T-cell (primary cell): ENCODE measurements around the gene WFIKKN2. TPM values are rescaled to one million over a fixed set of nuclear protein-coding genes. Genes with fewer than 3 reads are reported as not detected.

Experiments used
- ATAC-seq, 4 experiments: fragments of 200-7000 bp in 3 of 4; fragments of 150-1000 bp in 1 of 4; cut with Tn5 transposase; replicated peaks in 1 of 4; 1 replicate in 3 of 4; 2 replicates in 1 of 4; pipeline ENCODE4 v1.10.0; 2021; ENCODE audit warnings: moderate library complexity in 3 of 4, mild to moderate bottlenecking in 2 of 4, moderate number of reproducible peaks in 1 of 4
- CTCF ChIA-PET, 2 donors: fragments of 300-600 bp; sonication (Branson Sonifier 250); formaldehyde crosslinking; loops; one replicate each; lab custom pipeline; 2022; ENCODE audit warnings: antibody characterized with exemption in 2 of 2; lab: Charles Lee
- POLR2A ChIA-PET, 2 donors: fragments of 300-600 bp; sonication (Branson Sonifier 250); formaldehyde crosslinking; loops; one replicate each; lab custom pipeline; 2022; ENCODE audit warnings: antibody characterized with exemption in 2 of 2; lab: Charles Lee
- DNase-seq, 35 experiments: peaks; one replicate each; pipeline versions ENCODE4 v3.0.0 to v3.0.0-alpha.2; 2013 to 2023
- H3K27ac ChIP-seq: one replicate; pipeline ENCODE4 v1.5.1; 2013; ENCODE audit warnings: low read length
- H3K27me3 ChIP-seq, 2 experiments: replicated peaks in 1 of 2; 1 replicate in 1 of 2; 2 replicates in 1 of 2; pipeline versions ENCODE4 v1.6.1 to v1.7.0; 2013; ENCODE audit warnings: low read length in 1 of 2, mixed read lengths in 1 of 2; ENCODE audit not compliant: control insufficient read depth in 2 of 2, insufficient read depth in 2 of 2; ENCODE audit errors: extremely low read depth in 1 of 2
- H3K36me3 ChIP-seq, 2 donors: 1 replicate in 1 of 2; 2 replicates in 1 of 2; pipeline versions ENCODE4 v1.6.1 to v1.7.0; 2013; ENCODE audit warnings: low read length in 1 of 2; ENCODE audit not compliant: control insufficient read depth in 2 of 2, insufficient read depth in 1 of 2; ENCODE audit errors: extremely low read depth in 1 of 2
- H3K4me1 ChIP-seq, 2 experiments: 1 replicate in 1 of 2; 2 replicates in 1 of 2; pipeline versions ENCODE4 v1.6.1 to v1.7.0; 2013; ENCODE audit warnings: low read length in 2 of 2, mixed read lengths in 1 of 2; ENCODE audit not compliant: insufficient read depth in 2 of 2, control insufficient read depth in 1 of 2; ENCODE audit errors: extremely low read depth in 1 of 2
- H3K4me3 ChIP-seq, 2 donors: 1 replicate in 1 of 2; 2 replicates in 1 of 2; pipeline versions ENCODE4 v1.5.1 to v1.7.0; 2013; ENCODE audit warnings: mild to moderate bottlenecking in 2 of 2, low read length in 1 of 2, moderate library complexity in 1 of 2; ENCODE audit not compliant: control insufficient read depth in 1 of 2; ENCODE audit errors: extremely low read depth in 1 of 2
- H3K9me3 ChIP-seq: 2 replicates; pipeline ENCODE4 v1.7.0; 2013
- H3K27ac Mint-ChIP-seq, 2 donors: one replicate each; pipeline ENCODE4 v1.8.0; 2020 to 2021; ENCODE audit warnings: mild to moderate bottlenecking in 2 of 2, mixed read lengths in 2 of 2
- H3K27me3 Mint-ChIP-seq, 2 donors: one replicate each; pipeline ENCODE4 v1.8.0; 2021 to 2022; ENCODE audit warnings: mixed read lengths in 2 of 2
- H3K36me3 Mint-ChIP-seq: one replicate; pipeline ENCODE4 v1.8.0; 2021; ENCODE audit warnings: mixed read lengths
- H3K4me1 Mint-ChIP-seq, 3 donors: one replicate each; pipeline ENCODE4 v1.8.0; 2020 to 2022; ENCODE audit warnings: mixed read lengths in 3 of 3, mild to moderate bottlenecking in 1 of 3
- H3K4me3 Mint-ChIP-seq, 3 donors: one replicate each; pipeline ENCODE4 v1.8.0; 2020 to 2022; ENCODE audit warnings: mild to moderate bottlenecking in 3 of 3, mixed read lengths in 3 of 3, moderate library complexity in 3 of 3
- H3K9me3 Mint-ChIP-seq, 3 donors: one replicate each; pipeline ENCODE4 v1.8.0; 2020 to 2022; ENCODE audit warnings: mixed read lengths in 3 of 3
- WGBS: methylation state at CpG from one replicate; pipeline ENCODE4 v1.1.5; 2013; ENCODE audit warnings: missing lambda C conversion rate; ENCODE audit not compliant: insufficient coverage; 5-methylcytosine and 5-hydroxymethylcytosine counted together
- total RNA-seq, 35 experiments: library from RNA in 6 of 35; stranded (reverse) in 6 of 35; fragments of 120-200 nt in 1 of 35; gene quantifications; one replicate each; pipeline versions ENCODE4 v1.2.1 to v1.2.4 and lab custom pipeline; 2013 to 2026

Gene WFIKKN2
- total RNA-seq, 5 donors from 2014 or later (not counting 1 experiment from before 2014, with no cell fraction given), result not detected

GRCh38 chr17:50834429-50835300, 721 bp upstream of the WFIKKN2 start:
- Histone ChIP-seq H3K27ac (no peak overlapping the region), H3K36me3 (no peaks in the 10 kb centered on the region), H3K27me3 (peaks cover 0 to 58% of the 10 kb centered on the region in 2 experiments), H3K4me1 (no peaks in the 10 kb centered on the region), H3K4me3 (no peak overlapping the region), H3K9me3 (no peaks in the 10 kb centered on the region)
- Mint-ChIP-seq H3K4me3 (no peak overlapping the region), H3K36me3 (no peaks in the 10 kb centered on the region), H3K27ac (peak overlapping the region in 1 of 2 donors; percentile 27), H3K4me1 (peaks cover 0 to 5% (median 0%) of the 10 kb centered on the region in 3 donors), H3K27me3 (peaks cover 16 to 23% of the 10 kb centered on the region in 2 donors), H3K9me3 (no peaks in the 10 kb centered on the region)
- ATAC-seq (no peak), DNase-seq (no peak)
- CTCF ChIA-PET, result interaction anchor here in 1 of 2 donors (0.5 to 0.6 kb wide), 4 partner anchors 58 to 429 kb away, joined by 3 to 17 read pairs (median 4); no protein-coding TSS in a partner anchor
- WGBS, result 84% methylated on average over 29 of the region's 38 CpGs
- POLR2A ChIA-PET, result no interaction called here

- H3K27ac Mint-ChIP-seq, result no peak overlapping the region
- CTCF ChIA-PET, result no interaction called here
Observed at GRCh38 chr17:50836826-50837225, 1.4 kb downstream of the WFIKKN2 start.

GRCh38 chr17:50837286-50837979, 2.0 kb downstream of the WFIKKN2 start:
- H3K4me1 ChIP-seq, result no peaks in the 10 kb centered on the region
- peaks cover 0 to 41% of the 10 kb centered on the region in 2 experiments for H3K27me3 ChIP-seq
- peaks cover 13 to 18% of the 10 kb centered on the region in 2 donors for H3K27me3 Mint-ChIP-seq
- H3K9me3 ChIP-seq, result no peaks in the 10 kb centered on the region
- H3K36me3 ChIP-seq, result no peaks in the 10 kb centered on the region
- no peaks in the 10 kb centered on the region for H3K36me3 Mint-ChIP-seq
- peak in 1 of 35 experiments; percentile 7 for DNase-seq
- peaks cover 0 to 5% (median 3%) of the 10 kb centered on the region in 3 donors for H3K4me1 Mint-ChIP-seq
- ChIA-PET POLR2A (no interaction called here), CTCF (no interaction called here)
- no peak overlapping the region for H3K4me3 Mint-ChIP-seq
- H3K9me3 Mint-ChIP-seq, result no peaks in the 10 kb centered on the region
- no peak overlapping the region for H3K27ac ChIP-seq
- ATAC-seq, result no peak
- no peak overlapping the region for H3K4me3 ChIP-seq
- H3K27ac Mint-ChIP-seq, result no peak overlapping the region
- WGBS, result 81% methylated on average over 7 of the region's 7 CpGs

More at GRCh38 chr17:50836826-50837225, 1.4 kb downstream of the WFIKKN2 start:
- POLR2A ChIA-PET, result no interaction called here
- DNase-seq, result no peak
- 88% methylated on average over 11 of the region's 11 CpGs for WGBS
- Mint-ChIP-seq H3K36me3 (no peaks in the 10 kb centered on the region), H3K4me3 (no peak overlapping the region), H3K9me3 (no peaks in the 10 kb centered on the region), H3K27me3 (peaks cover 13 to 18% of the 10 kb centered on the region in 2 donors), H3K4me1 (peaks cover 0 to 5% (median 2%) of the 10 kb centered on the region in 3 donors)
- no peaks in the 10 kb centered on the region for H3K4me1 ChIP-seq
- H3K4me3 ChIP-seq, result no peak overlapping the region
- no peak overlapping the region for H3K27ac ChIP-seq
- no peaks in the 10 kb centered on the region for H3K9me3 ChIP-seq
- no peak for ATAC-seq
- peaks cover 0 to 45% of the 10 kb centered on the region in 2 experiments for H3K27me3 ChIP-seq
- H3K36me3 ChIP-seq, result no peaks in the 10 kb centered on the region

GRCh38 chr17:50837980-50838954, 2.9 kb downstream of the WFIKKN2 start:
- ATAC-seq, result no peak
- Mint-ChIP-seq H3K9me3 (no peaks in the 10 kb centered on the region), H3K27me3 (peaks cover 10 to 18% of the 10 kb centered on the region in 2 donors), H3K4me3 (no peak overlapping the region), H3K27ac (no peak overlapping the region), H3K4me1 (peaks cover 0 to 5% (median 3%) of the 10 kb centered on the region in 3 donors), H3K36me3 (no peaks in the 10 kb centered on the region)
- POLR2A ChIA-PET, result interaction anchor here in 1 of 2 donors (0.5 kb wide), 1 partner anchor 93 kb away, joined by 6 read pairs; no protein-coding TSS in a partner anchor
- Histone ChIP-seq H3K36me3 (no peaks in the 10 kb centered on the region), H3K9me3 (no peaks in the 10 kb centered on the region), H3K27me3 (peaks cover 0 to 33% of the 10 kb centered on the region in 2 experiments), H3K27ac (no peak overlapping the region), H3K4me1 (no peaks in the 10 kb centered on the region), H3K4me3 (no peak overlapping the region)
- CTCF ChIA-PET, result no interaction called here
- DNase-seq, result peak in 1 of 35 experiments; percentile 6
- 76% methylated on average over 16 of the region's 21 CpGs for WGBS

GRCh38 chr17:50839591-50840310, 4.4 kb downstream of the WFIKKN2 start:
- Histone ChIP-seq H3K36me3 (no peaks in the 10 kb centered on the region), H3K4me3 (no peak overlapping the region), H3K4me1 (no peaks in the 10 kb centered on the region), H3K27ac (no peak overlapping the region), H3K27me3 (peaks cover 0 to 18% of the 10 kb centered on the region in 2 experiments), H3K9me3 (no peaks in the 10 kb centered on the region)
- no peak overlapping the region for H3K4me3 Mint-ChIP-seq
- peaks cover 4 to 7% of the 10 kb centered on the region in 2 donors for H3K27me3 Mint-ChIP-seq
- 87% methylated on average over 27 of the region's 29 CpGs for WGBS
- ATAC-seq, result no peak
- ChIA-PET POLR2A (interaction anchor here in 1 of 2 donors (0.6 kb wide), 1 partner anchor 27 kb away, joined by 4 read pairs; the partner anchor contains the start of gene TOB1), CTCF (interaction anchor here in 1 of 2 donors (0.6 kb wide), 1 partner anchor 124 kb away, joined by 3 read pairs; no protein-coding TSS in a partner anchor)
- peaks cover 0 to 5% (median 3%) of the 10 kb centered on the region in 3 donors for H3K4me1 Mint-ChIP-seq
- DNase-seq, result peak in 1 of 35 experiments; percentile 4
- H3K27ac Mint-ChIP-seq, result no peak overlapping the region
- no peaks in the 10 kb centered on the region for H3K9me3 Mint-ChIP-seq
- H3K36me3 Mint-ChIP-seq, result no peaks in the 10 kb centered on the region
